ENCODE measurements around the gene RPL15.

The RPL15 gene

DNA sequence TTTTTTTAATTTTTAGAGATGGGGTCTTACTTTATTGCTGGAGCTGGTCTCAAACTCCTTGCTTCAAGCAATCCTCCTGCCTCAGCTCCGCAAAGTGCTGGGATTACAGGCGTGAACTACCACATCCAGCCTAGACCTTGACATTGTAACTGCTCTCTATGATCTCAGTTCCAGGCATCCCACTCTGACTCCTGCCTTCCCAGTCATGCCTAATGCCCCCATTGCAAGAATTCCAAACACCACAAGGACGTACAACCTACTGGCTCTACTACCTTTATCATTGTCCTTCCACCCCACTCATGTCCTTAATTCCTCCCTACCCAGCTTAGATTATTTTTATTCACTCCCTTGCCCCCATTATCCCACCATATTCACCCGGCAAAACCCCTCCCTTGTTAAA lies 21.8 kb upstream of the RPL15 start:
- H3K79me2 ChIP-seq (ENCODE audit: insufficient read depth, low read length) = no peaks in the 10 kb centered on the region
- H3K36me3 ChIP-seq (ENCODE audit: low read length) = no peaks in the 10 kb centered on the region
- no peak overlapping the region for H3K4me3 ChIP-seq (ENCODE audit: insufficient read depth, low read length, poor library complexity, severe bottlenecking)
- TF ChIP-seq EZH2phosphoT487 (conservative IDR thresholded peaks at IDR 0.05; ENCODE audit: low read length) = no peak
- TF ChIP-seq, protein P1, sequence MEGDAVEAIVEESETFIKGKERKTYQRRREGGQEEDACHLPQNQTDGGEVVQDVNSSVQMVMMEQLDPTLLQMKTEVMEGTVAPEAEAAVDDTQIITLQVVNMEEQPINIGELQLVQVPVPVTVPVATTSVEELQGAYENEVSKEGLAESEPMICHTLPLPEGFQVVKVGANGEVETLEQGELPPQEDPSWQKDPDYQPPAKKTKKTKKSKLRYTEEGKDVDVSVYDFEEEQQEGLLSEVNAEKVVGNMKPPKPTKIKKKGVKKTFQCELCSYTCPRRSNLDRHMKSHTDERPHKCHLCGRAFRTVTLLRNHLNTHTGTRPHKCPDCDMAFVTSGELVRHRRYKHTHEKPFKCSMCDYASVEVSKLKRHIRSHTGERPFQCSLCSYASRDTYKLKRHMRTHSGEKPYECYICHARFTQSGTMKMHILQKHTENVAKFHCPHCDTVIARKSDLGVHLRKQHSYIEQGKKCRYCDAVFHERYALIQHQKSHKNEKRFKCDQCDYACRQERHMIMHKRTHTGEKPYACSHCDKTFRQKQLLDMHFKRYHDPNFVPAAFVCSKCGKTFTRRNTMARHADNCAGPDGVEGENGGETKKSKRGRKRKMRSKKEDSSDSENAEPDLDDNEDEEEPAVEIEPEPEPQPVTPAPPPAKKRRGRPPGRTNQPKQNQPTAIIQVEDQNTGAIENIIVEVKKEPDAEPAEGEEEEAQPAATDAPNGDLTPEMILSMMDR (IDR thresholded peaks at IDR 0.05; ENCODE audit: insufficient read depth, low read length, poor library complexity, severe bottlenecking) = no peak
- no peak overlapping the region for H2AFZ ChIP-seq (ENCODE audit: low read depth, low read length, severe bottlenecking)
- no peak overlapping the region for H3K9ac ChIP-seq (ENCODE audit: low read length)
- no peaks in the 10 kb centered on the region for H3K9me3 ChIP-seq (ENCODE audit: insufficient read depth, low read length)
- H4K20me1 ChIP-seq (ENCODE audit: low read depth, low read length) = no peaks in the 10 kb centered on the region
- no peaks in the 10 kb centered on the region for H3K27me3 ChIP-seq (ENCODE audit: low read length)
- H3F3A ChIP-seq (ENCODE audit: insufficient read depth) = no peaks in the 10 kb centered on the region
- H3K9me2 ChIP-seq (replicated peaks; ENCODE audit: insufficient read depth, low read length) = no peaks in the 10 kb centered on the region
- H3K27ac ChIP-seq (ENCODE audit: low read depth, low read length) = no peak overlapping the region
- H3K4me2 ChIP-seq (ENCODE audit: low read depth, low read length, poor library complexity, severe bottlenecking) = no peak overlapping the region

DNA sequence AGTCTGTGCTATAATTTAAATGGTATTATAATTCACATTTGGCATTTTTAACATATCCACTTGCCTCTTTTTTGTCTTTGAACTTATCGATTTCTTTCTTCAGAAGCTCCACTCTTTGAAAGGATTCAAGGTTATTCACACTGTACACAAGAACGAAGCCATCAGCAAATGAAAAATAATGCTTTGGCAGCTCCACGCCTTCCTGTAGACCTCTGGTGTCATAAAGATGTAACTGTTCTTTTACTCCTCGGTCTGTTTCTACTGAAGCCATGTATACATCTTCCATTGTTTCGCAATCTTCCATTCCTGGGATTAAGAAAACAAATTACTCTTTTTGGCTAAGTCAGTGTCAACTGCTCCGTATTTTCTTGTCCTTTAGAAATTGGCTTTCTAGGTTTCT lies 16.2 kb upstream of the RPL15 start:
- H3K9me3 ChIP-seq (ENCODE audit: insufficient read depth, low read length) = no peaks in the 10 kb centered on the region
- no peak overlapping the region for H2AFZ ChIP-seq (ENCODE audit: low read depth, low read length, severe bottlenecking)
- H3K79me2 ChIP-seq (ENCODE audit: insufficient read depth, low read length) = no peaks in the 10 kb centered on the region
- no peaks in the 10 kb centered on the region for H3F3A ChIP-seq (ENCODE audit: insufficient read depth)
- no peak overlapping the region for H3K4me3 ChIP-seq (ENCODE audit: insufficient read depth, low read length, poor library complexity, severe bottlenecking)
- H3K4me2 ChIP-seq (ENCODE audit: low read depth, low read length, poor library complexity, severe bottlenecking) = no peak overlapping the region
- H3K36me3 ChIP-seq (ENCODE audit: low read length) = no peaks in the 10 kb centered on the region
- H3K27ac ChIP-seq (ENCODE audit: low read depth, low read length) = no peak overlapping the region
- H3K27me3 ChIP-seq (ENCODE audit: low read length) = no peaks in the 10 kb centered on the region
- TF ChIP-seq EZH2phosphoT487 (conservative IDR thresholded peaks at IDR 0.05; ENCODE audit: low read length) = no peak
- TF ChIP-seq, protein P1 (IDR thresholded peaks at IDR 0.05; ENCODE audit: insufficient read depth, low read length, poor library complexity, severe bottlenecking) = no peak
- H3K9ac ChIP-seq (ENCODE audit: low read length) = no peak overlapping the region
- H4K20me1 ChIP-seq (ENCODE audit: low read depth, low read length) = no peaks in the 10 kb centered on the region
- no peaks in the 10 kb centered on the region for H3K9me2 ChIP-seq (replicated peaks; ENCODE audit: insufficient read depth, low read length)

DNA sequence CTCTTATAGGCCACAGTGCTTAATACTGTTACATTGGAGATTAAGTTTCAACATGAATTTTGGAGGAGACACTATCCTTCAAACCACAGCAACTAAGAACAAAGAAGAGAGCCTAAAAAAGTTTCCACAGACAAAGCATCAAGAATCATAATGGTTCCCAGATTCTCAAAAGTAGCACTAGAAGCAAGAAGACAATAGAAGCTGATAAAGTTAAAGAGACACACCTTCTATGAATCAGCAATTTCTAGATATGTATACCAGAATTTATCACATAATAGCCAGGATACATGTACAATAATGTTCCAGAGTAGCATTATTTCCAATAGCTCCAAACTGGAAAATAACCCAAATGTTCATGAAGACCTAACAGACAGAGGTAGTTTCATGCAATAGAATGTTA lies 12.4 kb upstream of the RPL15 start:
- H3K9me2 ChIP-seq (replicated peaks; ENCODE audit: insufficient read depth, low read length) = no peaks in the 10 kb centered on the region
- no peak overlapping the region for H3K9ac ChIP-seq (ENCODE audit: low read length)

More for the DNA sequence above, 12.4 kb upstream of the RPL15 start:
- no peak for TF ChIP-seq EZH2phosphoT487 (conservative IDR thresholded peaks at IDR 0.05; ENCODE audit: low read length)
- TF ChIP-seq, protein P1 (IDR thresholded peaks at IDR 0.05; ENCODE audit: insufficient read depth, low read length, poor library complexity, severe bottlenecking) = no peak
- no peaks in the 10 kb centered on the region for H3K79me2 ChIP-seq (ENCODE audit: insufficient read depth, low read length)
- no peak overlapping the region for H3K4me3 ChIP-seq (ENCODE audit: insufficient read depth, low read length, poor library complexity, severe bottlenecking)
- no peak overlapping the region for H2AFZ ChIP-seq (ENCODE audit: low read depth, low read length, severe bottlenecking)
- no peak overlapping the region for H3K4me2 ChIP-seq (ENCODE audit: low read depth, low read length, poor library complexity, severe bottlenecking)
- H3F3A ChIP-seq (ENCODE audit: insufficient read depth) = no peaks in the 10 kb centered on the region
- peaks cover 3% of the 10 kb centered on the region; the same call in 1 of the 2 replicates for H3K36me3 ChIP-seq (ENCODE audit: low read length)
- H3K9me3 ChIP-seq (ENCODE audit: insufficient read depth, low read length) = no peaks in the 10 kb centered on the region
- H3K27ac ChIP-seq (ENCODE audit: low read depth, low read length) = no peak overlapping the region
- no peaks in the 10 kb centered on the region for H3K27me3 ChIP-seq (ENCODE audit: low read length)
- no peaks in the 10 kb centered on the region for H4K20me1 ChIP-seq (ENCODE audit: low read depth, low read length)

Data from SU-DHL-6 (cell line).